ENCODE data around the gene SERGEF.

The SERGEF gene

GRCh38 chr11:17738151-17738973 is 274.5 kb downstream of the SERGEF start:
- no peak for DNase-seq (ENCODE audit: low read depth)
- TF ChIP-seq CTCF (IDR thresholded peaks at IDR 0.05; ENCODE audit: low read depth, low read length, missing control alignments), result no peak
- H3K4me3 ChIP-seq (ENCODE audit: low read depth, low read length), result no peak overlapping the region

Measured in GM12864 (cell line).